Hippocampal formation (tissue), 2 donors: Measurements from ENCODE around the gene PTRH2.
A peak's percentile ranks its signal among the peaks of the same experiment; 100 is the strongest.

Experiments
- DNase-seq, 2 donors: peaks; one replicate each; lab custom pipeline; 2025; lab: John Stamatoyannopoulos, UW

The PTRH2 gene

DNA sequence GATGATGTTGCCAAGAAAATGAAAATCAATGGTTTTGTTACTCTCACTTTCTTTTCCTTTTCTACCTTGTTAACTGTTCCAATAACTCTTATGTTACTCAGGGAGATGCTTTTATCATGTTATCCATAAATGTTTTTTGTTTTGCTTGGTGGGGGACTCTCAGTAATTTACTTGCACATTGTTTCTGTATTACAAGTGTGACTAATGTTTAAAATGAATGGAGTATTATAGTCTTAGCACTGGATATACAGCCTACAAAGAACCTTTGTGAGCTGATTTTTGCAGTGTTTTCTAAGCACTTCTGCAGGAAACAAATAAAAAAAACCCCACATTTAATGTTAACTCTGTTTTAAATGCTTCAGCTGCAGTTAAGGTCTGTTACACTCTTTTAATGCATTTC, 12.3 kb upstream of the PTRH2 start:
- peak in 1 of 2 donors; percentile 71 for DNase-seq

DNA sequence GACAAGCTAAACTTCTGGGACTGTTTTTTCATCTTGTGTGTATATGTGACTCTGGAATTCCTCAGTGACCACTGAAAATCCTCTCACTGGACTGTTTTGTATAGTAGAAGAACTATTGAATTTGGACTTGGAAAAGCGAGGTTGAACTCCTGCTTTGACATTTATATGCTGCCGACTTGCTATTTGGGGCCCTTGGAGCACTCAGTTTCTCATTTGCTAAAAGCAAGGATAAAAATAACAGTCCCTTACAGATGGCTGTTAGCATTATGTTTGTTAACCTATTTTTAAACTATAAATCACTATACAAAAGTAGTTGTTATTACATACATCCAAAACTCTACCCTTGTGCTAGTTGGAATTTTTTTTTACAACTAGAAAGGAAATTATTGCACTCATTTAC, 9.2 kb upstream of the PTRH2 start:
- DNase-seq, result no peak

DNA sequence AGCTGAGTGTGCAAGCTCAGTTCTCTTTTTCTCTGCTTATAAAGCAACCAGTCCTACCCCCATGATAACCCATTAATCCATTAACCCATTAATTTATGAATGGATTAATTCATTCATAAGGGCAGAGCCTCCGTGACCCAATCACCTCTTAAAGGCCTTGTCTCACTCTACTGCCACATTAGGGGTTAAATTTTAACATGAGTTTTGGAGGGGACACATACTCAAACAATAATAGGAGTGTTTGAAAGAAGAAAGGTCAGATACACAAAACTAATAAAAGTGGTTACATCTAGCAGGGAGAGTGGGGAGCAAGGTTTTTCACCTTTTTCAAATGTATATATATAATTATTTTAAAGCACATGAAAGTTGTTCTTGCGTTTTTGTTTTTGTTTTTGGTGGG, 7.0 kb upstream of the PTRH2 start:
- no peak for DNase-seq

DNA sequence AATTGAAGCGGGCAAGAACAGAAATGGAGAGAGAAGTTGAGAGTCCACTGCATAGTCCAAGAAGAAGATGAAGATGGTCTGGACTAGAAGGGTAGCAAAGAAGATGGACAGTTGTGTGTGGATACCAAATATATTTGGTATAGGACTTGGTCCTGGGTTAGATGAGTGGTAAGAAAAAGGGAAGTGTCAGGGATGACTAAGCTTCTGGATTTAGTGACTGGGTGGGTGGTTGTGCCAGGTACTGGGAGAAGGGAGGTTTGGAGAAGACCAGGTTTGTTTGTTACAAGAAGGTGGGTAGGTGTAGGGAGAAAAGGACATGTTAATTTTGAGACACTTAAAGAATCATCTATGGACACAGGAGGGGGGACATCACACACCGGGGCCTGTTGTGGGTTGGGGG, 5.6 kb upstream of the PTRH2 start:
- DNase-seq, result no peak

DNA sequence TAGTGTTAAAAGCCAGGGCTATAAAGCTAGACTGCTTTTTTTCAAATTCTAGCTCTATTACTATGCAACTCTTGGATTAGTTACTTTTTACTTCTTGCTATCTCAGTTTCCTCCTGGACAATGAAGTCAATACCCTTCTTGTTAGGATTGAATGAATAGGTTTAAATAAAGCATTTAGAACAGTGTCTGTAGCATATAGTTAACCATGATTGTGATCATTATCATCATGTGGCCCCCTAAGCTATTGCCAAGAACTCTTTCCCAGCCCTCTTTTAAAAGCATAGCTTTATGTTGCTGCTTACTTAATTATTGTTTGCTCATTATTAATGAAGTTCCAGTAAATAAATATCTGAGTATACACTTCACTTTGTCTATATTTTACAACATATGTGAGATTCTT, 4.7 kb upstream of the PTRH2 start:
- DNase-seq, result no peak

DNA sequence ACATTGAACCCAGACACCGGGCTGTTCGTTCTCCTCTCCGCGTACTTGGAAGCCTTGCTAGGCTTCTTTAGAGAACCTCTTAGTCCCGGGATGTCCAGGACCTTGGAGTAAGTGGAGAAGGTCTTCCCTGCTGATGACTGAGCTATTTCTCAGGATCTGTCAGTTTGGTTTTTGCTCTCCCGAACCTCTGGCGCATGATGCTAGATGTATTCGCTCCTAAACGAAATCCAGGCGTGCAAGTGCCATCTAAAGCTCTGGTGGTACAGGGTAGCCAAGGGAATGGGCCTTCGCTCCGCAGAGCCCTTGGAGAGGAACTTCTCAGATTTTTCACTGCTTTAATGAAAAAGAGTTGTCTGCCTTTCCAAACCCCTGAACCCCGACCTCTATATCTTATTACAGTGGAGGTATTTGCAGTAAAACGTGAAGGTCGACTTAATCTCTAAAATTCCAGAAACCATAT, 771 bp upstream of the PTRH2 start:
- peak in 1 of 2 donors; percentile 27 for DNase-seq

DNA sequence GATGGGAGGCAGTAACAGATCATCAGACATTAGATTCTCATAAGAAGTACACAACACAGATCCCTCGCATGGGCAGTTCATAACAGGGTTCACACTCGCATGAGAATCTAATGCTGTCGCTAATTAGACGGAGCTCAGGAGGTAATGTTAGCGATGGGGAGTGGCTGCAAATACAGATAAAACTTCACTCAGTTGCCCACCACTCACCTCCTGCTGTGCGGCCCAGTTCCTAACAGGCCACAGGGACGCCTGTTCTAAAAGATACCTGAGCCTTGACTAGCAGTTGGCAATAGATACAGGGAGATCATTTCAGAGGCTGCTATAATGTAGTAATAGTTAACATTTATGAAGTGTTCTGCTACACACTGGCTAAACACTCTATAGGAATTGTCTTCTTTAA, 4.9 kb downstream of the PTRH2 start:
- DNase-seq, result no peak

DNA sequence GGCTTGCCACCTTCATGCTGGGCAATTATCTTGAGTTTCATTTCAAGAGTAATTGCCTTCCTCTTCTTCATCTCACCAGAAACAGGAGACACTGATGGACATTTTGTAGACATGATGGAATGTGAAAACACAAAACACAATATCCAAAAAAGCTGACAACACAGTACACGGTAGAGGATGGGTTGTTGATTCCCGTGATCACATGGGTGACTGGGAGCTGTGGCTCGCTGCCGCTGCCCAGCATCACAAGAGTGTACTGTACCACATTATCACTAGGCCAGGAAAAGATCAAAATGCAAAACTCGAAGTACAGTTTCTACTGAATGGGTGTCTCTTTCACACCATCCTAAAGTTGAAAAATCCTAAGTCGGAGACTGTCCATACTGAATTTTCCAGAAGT, 7.4 kb downstream of the PTRH2 start:
- no peak for DNase-seq

DNA sequence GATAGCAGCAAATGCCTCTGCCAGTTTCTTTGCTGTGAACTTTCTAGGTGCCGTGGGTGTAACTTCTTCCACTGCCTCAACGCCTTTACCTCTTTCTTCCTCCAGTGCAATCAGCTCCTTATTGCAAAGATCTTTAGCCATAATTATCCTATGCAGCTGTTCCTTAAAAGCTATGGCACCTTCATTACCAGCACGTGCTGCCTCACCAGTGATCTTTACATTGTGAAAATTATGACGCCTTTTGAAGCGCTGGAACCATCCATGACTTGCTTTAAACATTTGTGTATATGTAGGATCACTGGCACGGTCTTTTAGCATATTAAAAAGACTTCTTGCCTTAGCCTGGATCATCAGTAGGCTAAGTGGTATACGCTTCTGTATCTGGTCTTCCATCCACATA, 8.0 kb downstream of the PTRH2 start:
- no peak for DNase-seq

DNA sequence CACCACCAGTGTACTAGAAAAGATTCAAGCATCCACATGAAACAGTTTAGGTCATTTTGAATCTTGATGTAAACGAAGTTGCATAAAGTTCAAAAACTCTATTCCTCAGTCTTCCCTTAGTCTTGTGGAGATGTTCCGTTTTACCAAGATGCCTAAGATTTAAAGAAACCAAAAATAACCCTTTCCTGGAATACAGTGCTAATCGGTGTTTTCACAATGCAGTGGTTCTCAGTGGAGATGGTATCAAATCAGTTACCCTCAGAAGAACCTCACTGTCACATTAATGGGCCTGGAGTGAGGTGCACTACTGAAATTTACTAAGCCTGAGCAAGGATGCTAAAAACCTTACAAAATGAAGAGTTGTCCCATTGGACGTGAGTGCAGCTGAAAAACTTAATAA, 9.1 kb downstream of the PTRH2 start:
- no peak for DNase-seq

DNA sequence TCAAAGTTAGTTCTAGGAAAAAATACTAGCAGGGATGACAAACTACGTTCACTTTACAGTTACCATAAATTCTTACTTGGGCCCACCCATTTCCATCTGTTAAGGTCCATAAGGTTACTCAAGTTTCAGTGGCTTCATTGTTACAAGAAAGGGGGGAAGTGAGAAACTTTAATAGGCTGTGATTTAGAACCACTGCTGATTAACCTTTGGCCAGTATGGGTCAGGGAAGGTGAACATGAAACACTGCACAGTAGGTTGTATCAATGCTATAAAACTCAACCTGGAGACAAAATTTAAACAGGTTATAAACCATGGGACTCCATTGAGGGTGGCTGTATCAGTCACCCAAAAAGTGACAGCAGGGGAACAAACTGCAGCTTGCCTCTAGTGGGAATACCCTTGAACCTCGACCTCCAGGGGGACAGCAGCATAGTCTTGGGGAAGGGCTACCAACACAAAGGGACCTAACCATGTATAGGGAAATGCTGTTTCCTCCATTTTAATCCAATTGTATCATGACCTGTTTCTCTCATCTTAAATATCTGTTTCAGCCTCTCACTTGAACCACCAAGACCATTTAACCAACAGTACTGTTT, 10.4 kb downstream of the PTRH2 start:
- DNase-seq, result no peak

DNA sequence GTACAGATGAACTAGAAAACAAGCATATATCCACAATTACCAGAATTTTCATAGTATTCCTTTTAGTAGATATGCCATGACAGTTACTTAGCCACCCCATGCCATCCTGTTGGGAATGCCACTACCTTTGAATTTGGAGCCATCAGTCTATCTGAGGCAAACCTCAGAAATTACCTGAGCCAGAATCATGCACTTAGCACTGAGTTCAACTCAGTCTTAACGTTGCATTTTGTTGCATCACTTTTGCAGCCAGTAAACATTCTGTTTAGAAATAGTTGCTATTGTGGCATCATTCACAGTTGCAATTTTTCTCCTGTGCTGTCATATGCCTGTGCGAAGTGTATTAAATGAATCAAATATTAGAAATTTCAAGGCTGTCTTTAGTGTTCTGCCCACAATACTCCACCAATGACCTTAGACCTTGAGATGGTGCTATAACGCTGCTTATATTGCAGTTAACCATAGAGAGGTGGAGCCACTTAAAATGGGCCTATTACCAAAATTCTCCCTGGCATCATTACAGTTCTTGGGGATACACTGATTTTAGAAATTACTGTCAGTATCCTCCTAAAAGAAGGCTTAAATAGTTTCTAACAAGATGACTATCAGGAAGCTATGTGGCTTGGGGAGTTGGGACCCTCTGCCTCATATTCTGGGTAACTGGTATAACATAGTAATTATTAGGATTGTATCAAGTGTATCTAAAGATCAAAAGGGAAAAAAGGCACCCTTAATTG, 11.1 kb downstream of the PTRH2 start:
- no peak for DNase-seq

DNA sequence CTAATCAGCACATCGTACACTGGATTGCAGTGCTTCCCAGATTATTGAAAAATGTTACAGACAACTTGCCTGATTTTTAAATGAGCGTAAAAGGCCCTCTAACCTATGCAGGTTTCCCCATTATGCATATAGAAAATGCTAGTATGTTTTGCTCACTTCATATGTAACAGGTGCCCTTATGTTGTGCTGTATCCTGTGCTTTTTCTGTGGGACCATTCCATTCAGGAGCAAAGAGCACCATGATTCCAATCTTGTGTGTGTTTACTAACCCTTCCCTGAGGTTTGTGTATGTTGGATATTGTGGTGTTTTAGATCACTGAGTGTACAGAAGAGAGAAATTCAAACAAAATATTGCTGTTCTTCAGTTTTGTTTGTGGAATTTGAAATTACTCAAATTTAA, 12.9 kb downstream of the PTRH2 start:
- no peak for DNase-seq

DNA sequence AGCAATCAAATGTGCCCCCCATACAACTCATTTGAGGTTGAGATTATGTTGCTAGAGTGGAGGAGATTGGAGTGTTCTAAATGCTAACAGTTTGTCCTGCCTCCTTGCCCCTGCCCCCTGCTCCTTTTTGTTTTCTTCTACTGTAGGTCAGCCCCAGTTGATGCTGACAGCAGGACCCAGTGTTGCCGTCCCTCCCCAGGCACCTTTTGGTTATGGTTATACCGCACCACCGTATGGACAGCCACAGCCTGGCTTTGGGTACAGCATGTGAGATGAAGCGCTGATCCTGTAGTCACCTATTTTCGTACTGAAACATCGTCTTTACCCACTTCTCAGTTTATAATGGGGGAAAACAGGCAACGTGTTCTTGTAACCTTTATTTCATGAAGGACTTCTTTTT, 13.6 kb downstream of the PTRH2 start:
- no peak for DNase-seq

DNA sequence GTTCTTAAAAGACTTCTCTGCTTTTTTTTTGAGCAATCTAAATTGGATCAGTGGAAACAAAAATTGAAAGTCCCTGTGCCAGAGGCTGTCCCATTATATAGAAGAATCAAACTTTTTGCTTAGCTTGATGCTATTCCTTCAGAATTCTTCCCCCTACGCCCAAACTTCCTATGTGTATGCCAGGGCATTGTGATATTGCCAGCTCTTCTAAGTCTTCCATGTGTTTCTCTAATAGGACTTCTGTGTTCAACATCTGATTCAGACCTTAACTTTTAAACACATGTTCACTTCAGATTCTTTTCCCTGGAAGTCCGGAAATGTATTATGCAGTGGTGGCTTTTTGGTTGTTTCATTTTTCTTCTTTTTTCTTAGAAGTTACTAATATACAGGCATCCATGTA, 18.7 kb downstream of the PTRH2 start:
- DNase-seq, result no peak

DNA sequence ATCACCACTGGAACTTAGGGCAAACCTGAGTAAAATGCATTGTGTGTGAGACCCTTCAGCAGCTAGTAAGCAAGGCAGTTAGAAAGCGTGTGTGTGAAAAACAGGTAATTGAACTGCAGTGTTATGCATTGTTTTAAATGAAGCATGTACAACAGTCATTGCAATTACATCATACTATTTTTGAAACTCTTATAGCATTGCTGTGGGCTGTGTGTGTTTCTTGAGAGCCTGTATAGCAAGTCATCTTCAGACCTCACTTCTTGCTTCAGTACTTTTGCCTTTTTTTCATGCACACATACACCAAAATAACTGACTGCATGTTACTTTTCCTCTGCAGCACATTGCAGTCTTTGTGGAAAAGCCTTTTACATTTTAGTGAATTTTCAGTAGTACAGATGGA, 19.2 kb downstream of the PTRH2 start:
- no peak for DNase-seq

DNA sequence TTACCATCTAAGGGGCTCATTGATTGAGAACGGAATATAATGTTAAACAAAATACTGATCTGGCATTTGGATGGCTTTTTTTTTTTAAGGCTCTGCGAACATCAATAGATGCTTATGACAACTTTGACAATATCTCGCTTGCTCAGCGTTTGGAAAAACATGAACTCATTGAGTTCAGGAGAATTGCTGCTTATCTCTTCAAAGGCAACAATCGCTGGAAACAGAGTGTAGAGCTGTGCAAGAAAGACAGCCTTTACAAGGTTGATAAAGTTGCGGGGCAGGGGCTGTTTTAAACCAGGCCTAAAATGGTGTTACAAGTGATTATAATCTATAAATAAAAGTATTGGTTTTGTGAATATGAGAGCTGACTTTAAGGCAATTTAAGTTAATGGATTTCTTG, 22.3 kb downstream of the PTRH2 start:
- DNase-seq, result no peak

DNA sequence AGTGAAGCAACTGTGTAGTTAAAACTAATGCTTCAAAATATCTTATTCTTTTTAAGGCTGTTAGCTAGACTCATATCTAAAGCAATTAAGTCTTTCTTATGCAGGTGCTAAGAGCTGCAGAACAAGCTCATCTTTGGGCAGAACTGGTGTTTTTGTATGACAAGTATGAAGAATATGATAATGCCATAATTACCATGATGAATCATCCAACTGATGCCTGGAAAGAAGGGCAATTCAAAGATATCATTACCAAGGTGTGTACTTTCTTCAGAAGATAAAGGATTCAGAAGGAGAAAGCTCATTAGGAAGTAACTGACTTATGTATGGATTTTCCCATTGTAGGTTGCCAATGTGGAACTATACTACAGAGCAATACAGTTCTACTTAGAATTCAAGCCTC, 23.9 kb downstream of the PTRH2 start:
- no peak for DNase-seq

DNA sequence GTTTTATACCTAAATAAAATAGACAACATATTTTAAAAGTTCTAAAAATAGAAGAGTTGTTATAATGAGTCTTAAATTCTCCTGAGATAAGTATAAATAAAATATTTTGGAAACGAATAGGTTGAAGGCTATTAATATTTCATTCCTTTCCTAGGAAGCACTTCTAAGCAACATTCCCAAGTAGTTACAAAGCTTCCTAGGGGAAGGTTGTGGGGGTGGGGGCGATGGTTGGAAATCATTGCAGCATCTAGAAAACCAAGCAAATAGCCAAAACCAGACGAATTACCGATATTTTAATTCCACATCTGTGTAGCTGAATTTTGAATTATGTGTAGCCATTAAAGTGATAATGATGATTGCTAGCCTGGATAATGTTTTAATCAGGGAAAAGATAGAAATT, 26.9 kb downstream of the PTRH2 start:
- DNase-seq, result no peak

DNA sequence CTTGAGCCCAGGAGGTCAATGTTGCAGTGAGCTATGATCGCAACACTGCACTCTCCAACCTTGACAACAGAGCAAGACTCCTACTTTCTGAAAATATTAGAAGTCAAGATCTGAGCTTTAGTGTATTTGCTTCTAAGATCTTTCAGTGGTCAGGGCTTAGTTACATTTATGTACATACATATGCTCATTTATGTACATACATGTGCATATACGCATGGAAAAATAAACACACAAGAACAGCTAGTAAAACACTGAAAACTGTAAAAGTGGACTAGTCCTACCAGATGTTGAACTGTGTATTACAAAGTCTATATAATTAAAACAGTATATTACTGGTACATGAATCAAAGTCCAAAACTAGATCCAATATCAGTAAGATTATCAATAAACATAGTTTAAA, 28.3 kb downstream of the PTRH2 start:
- DNase-seq, result no peak

DNA sequence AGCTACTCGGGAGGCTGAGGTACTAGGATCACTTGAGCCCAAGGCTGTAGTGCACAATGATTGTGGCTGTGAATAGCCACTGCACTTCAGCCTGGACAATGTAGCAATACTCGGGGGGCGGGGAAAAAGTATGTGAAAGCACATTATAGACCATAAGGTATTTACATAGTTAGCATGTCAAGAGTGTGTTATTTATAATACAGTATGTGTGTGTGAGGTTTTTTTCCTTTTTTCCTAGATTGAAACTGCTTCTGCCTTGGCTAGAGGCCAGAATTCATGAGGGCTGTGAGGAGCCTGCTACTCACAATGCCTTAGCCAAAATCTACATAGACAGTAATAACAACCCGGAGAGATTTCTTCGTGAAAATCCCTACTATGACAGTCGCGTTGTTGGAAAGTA, 30.5 kb downstream of the PTRH2 start:
- DNase-seq, result no peak

DNA sequence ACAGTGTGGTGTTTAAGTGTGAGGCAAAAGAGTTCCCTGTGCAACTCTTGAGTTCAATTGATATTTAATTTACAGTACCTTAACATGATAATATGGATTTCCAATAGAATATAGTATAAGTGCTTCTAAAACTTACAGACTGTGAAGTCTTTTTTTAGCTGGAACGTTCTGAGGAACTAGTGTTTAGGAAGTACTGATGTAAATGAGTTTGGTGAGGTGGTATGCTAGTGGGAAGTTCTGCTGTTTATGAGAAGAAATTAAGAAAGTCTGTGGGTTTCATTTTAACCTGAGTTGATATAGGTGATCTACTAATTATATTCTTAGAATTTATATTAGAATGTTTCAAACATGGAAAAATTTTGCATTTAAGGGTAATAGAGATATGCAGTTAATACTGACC, 32.0 kb downstream of the PTRH2 start:
- no peak for DNase-seq

DNA sequence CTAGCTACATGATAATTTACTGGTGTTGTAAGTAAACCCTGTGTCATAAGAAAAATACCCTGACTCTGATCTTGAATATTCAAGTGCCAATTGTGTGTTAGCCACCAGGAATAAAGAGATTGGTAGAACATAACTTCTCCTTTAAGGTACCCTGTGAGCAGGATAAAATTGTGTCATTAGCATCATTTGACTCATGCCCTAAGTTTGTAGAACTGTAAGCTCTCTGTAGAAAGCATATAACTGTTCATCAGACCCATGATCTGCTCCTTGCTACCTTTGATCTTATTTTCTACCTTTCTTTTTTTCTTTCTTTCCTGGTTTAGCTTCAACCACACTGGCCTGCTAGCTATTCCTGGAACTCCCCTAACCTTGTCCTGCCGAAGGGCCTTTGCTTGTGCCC, 35.8 kb downstream of the PTRH2 start:
- no peak for DNase-seq

DNA sequence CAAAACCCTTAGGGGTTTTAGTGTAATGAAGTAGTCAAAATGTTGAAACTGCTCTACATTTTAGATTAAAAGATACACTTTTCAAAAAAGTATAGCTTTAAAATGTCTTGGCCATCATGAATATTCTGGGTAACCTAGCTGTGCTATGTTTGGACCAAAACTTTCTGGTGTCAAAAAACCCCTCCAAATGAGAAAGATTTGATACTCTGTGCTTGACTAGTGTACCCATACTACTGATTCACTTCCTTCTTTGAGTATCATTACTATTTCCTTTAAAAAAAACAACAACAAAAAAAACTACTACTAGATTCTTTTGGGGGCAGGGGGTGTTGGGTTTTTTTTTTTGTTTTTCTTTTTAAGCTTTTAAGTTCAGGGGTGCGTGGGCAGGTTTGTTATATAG, 37.3 kb downstream of the PTRH2 start:
- DNase-seq, result no peak
